Fibroblast of skin of right biceps (primary cell): Measurements from ENCODE around the gene CCR6.

Experiments
- DNase-seq: peaks from one replicate; pipeline ENCODE4 v3.0.0-alpha.2; 2013

The CCR6 gene

DNA sequence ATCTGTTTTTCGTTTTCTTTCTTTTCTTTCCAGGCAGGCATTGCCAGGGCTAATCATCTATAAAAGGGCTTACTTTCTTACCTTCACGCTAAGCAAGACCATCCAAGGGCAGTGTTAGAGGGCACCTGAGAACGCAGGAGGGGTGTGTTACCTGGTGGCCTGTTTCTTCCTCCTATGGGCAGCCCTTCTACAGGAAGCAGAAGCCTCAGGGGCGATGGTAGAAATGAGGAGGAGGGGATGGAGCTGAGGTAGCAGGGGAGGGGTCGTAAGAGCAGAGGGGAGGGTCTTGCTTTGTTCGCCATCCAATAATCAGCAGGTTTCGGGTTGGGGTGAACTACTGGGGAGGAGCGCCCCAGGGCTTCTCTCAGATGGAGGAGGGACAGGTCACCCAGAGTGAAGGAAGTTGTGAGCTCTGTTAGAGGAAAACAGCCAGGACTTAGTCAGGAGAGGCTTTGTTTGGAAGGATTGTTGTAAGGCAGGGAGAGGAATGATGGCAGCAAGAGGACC lies 1.5 kb upstream of the CCR6 start:
- DNase-seq = no peak

DNA sequence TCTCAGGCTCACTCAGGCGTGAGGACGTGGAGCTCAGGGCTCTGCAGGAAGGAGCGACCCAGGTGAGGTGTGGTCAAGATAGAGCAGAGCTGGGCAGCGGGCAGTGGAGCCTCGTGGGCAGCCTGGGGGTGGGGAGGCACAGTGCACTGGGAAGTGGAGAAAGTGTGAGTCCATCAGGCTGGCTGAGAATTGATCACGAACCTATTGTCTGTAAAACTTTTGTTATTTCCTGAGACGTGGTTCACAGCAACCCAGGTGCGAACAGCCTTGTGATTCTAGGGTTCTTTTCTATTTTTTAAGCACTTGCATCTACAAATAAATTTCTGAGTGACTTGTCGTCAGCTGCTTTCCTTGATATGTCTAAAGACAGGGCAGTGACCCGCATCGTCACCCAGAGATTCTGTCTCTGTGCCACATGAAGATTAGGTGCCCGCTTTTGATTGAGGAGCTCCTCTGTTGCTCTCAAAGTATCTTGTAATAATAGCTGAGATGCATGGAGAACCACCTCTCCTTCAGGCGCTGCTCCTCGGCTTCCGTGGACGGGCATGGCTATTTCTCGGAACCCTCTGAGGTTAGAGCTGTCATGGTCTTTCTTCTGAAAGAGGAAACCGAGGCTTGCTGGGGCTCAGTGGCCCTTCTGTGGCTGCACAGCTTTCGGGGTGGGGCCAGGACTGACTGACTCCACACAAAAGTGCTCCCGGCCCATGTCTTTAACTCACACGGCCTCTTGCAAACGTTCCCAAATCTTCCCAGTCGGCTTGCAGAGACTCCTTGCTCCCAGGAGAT lies 662 bp upstream of the CCR6 start:
- DNase-seq = no peak

DNA sequence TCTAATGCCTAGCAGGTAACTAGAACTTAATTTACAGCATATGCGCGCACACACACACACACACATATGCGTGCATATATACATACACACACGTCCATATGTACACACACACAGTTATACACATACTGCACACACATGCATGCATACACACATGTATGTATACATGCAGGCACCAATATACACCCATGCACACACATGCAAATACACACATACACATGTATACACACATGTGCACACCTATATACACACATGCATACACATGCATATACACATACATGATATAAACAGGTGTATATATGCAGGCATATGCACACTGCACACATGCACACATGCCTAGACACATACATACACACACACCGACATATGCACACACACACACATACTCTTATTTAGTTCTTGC lies 1.9 kb downstream of the CCR6 start:
- no peak for DNase-seq

DNA sequence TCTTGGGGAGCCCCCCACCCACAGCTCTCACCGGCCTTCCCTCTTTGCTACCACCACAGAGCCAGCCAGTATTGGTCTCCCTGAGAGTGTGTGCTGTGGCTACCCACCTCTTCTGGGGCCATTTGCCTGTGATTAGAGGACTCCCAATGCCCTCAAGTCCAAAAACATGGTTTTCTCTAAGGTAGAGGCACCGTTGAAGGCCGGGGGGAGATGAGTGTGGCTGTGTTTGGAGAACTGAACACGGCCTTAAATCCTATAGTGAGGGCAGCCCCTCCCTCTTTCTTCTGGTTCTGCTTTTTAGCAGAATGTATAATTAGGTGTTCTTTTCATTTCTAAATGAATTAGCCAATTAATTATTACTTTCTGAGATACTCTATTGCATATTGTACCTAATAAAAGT lies 2.5 kb downstream of the CCR6 start:
- no peak for DNase-seq

DNA sequence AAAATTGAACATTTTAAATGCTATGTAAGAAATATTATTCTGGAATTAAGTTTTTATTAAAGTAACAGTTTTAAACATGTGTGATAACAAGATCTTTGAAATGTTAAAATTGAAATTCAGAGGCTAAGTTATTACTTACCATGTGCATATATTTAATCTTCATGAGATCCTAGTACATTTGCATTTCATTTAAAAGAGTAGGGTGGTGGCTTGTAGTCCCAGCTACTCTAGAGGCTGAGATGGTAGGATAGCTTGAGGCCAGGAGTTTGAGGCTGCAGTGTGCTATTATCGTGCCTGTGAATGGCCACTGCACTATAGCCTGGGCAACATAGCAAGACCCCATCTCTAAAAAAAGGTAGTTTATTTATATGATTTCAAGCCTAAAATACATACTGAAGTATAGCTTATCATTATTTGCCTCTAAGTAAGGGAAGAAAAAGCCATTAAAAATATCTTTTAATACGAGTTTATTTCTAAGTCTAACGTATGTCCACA lies 3.0 kb downstream of the CCR6 start:
- no peak for DNase-seq

DNA sequence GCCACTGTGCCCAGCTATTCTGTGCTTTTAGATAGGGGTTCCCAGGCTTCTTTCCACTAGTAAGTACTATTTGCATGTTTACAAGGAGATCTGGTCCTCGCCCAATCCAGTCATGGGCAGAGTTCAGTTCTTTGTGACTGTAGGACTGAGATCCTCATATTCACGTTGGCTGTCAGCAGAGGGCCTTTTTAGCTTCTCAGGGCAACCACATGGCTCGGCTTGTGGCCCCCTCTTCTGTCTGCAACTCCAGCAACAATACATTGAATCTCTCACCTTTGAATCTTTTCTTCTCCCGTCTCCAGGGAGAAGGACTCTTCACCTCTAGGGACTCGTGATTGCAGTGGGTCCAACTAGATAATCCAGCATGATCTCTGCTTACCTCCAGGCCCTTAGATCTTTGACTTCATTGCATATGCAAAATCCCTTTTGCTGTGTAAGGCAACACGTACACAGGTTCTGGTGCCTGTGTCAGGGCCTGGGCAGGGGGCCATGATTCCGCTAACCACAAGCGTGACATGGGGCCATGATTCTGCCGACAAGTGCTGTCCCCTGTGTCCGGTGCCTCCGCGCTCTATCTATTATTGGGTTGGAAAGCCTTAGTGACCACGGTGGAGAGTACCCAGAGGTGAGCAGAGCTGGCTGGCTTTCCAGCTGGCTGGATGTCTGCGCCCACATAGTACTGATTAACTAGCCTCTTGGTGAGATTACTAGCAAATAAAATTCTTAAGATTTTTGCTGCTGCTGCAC lies 5.1 kb downstream of the CCR6 start:
- no peak for DNase-seq

DNA sequence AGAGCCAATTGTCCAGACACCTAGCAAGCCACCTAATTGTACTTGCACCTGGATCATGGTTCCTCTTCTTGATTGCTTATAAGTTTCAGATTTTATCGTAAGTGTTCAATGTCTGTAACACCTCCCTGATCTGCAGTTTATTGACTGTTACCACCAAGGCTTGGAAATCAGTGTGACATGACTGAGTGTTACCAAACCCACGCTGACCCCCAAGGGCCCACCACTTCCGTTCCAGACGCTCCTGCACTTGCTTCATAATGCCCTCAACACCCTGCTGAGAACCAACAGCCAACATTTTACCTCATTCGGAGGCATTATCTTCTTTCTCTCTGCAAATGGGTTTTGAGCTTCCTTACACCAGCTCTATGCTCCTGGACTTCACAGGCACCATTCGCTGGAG lies 6.3 kb downstream of the CCR6 start:
- no peak for DNase-seq

DNA sequence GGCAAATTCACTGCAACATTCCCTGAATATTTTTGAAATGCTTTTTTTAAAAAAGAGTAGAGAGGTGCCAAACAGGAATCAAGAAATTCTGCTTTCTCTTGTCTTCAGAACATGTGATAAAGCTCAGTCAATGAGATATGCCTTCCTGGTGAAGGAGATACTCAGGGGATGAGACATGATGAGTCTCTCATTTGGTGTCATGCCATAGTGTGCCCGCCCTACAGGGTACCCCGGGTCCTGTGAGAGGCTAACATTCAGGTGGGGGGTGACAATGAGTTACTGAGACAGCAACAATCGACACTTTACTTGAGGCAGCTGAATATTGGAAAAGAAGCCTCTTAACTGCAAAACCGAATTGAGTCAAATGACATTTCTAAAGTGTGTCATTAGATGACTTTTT lies 6.7 kb downstream of the CCR6 start:
- no peak for DNase-seq

DNA sequence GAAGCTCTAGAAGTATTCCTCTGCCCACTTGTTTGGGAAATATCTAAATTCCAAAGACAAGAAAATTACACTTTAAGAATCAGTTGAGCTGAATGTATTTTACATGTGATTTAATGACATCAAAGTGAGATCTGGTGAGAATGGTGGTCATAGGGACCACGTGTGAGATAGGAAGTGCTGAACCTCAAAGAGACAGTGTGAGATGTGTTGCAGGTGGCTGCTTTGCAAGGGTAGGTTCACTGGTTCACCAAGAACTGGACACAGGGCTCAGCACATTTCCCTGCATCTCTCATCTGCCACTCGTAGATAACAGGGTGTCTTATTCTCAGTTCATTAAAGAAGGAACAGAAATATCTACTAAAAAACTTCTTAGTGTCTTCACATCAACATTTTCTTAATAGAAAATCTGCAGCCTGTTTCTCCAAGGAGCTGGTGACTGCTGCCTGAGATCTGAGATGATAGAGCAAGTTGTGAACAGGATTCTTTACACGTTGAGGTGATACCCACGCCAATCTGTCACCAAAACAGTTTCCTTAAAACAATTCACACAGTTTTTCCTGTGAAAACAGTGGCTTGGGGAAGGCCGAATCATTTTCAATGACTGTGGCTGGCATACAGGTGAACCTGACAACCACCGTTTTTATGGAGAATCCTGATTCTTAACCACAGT lies 7.2 kb downstream of the CCR6 start:
- no peak for DNase-seq

DNA sequence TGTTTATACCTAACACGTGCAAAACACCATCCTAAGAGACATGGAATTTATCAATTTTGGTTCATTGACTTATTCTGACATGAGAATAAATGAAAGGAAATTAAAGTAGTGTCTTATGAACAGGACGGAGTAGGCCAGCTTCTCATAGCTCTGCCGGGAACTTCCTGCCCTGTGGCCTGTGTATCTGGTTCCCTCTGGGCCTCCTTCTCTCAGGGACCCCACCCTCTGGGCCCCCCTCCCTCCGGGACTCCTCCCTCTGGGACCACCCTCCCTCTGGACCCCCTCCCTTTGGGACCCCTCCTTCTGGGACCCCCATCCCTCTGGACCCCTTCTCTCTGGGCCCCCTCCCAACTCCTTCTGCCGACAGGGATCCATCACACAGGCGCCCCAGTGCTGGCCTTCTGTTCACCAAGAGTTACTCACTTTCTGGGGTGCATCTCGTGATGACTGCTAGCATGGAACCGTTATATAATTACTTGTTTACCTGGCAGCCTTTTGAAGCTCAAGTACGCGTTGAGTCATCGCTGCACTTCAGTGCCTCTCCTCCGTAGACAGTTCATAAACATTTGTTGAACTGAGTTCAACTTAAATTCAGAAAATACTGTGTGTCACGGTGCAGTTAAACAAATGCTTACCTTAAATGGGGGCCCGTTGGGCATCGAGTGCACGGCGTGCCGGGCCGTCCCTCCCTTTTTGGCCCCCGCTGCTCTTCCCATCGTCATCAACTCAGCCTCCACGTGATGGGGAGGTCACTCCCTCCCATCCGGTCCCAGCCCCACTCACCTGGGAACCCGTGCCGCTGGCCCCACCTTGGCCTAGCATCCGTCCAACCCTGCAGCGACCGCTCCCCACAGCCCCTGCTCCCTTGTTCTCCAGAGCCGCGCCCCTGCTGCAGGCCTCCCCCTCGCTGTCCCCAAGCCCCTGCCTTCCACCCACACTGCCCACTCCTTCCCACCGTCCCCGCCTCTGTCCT lies 8.1 kb downstream of the CCR6 start:
- no peak for DNase-seq

DNA sequence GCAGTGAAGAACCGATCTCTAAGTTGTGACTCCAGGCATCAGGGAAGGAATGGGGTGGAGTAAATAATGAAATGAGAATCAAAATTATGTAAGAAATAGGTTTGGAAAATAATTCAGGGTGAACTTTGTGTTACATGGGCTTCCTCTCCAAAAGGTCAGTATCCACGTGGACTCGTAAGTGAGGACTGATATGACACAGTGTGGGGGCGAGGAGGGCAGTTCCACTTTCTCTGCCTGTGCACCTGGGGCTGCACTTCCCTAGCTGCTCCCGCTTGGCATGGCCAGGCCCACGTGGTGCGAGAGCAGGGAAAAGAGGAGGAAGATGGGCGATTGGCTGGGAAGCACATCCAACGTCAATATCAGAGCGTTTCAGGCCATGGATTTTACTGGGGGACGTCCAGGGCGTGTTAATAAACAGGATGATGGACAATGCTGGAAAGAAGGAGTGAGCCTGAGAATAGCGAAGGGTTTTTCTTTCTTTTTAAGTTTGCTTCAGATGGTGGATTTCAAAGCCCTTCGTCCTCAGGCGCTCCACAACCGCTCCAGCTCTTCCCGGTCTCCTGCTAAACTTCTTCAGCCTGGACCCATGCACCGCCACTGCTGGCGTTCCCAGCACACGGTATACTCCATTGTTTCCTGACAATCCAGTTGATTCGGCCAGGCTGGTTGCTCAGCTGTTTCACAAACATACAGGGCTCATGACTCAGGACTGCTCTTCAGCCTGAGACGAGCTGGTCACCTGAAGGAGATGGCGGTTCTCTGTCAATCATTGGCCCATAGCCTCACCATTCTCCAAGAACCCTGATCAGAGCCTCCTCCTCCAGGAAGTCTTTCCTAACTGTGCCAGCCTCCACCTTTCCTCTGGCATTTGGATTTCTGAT lies 11.8 kb downstream of the CCR6 start:
- no peak for DNase-seq

DNA sequence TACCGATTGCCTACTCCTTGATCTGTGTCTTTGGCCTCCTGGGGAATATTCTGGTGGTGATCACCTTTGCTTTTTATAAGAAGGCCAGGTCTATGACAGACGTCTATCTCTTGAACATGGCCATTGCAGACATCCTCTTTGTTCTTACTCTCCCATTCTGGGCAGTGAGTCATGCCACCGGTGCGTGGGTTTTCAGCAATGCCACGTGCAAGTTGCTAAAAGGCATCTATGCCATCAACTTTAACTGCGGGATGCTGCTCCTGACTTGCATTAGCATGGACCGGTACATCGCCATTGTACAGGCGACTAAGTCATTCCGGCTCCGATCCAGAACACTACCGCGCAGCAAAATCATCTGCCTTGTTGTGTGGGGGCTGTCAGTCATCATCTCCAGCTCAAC lies 13.5 kb downstream of the CCR6 start:
- no peak for DNase-seq

DNA sequence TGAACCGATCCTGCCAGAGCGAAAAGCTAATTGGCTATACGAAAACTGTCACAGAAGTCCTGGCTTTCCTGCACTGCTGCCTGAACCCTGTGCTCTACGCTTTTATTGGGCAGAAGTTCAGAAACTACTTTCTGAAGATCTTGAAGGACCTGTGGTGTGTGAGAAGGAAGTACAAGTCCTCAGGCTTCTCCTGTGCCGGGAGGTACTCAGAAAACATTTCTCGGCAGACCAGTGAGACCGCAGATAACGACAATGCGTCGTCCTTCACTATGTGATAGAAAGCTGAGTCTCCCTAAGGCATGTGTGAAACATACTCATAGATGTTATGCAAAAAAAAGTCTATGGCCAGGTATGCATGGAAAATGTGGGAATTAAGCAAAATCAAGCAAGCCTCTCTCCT lies 14.2 kb downstream of the CCR6 start:
- no peak for DNase-seq

DNA sequence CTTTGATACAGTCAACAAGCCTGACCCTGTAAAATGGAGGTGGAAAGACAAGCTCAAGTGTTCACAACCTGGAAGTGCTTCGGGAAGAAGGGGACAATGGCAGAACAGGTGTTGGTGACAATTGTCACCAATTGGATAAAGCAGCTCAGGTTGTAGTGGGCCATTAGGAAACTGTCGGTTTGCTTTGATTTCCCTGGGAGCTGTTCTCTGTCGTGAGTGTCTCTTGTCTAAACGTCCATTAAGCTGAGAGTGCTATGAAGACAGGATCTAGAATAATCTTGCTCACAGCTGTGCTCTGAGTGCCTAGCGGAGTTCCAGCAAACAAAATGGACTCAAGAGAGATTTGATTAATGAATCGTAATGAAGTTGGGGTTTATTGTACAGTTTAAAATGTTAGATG lies 15.0 kb downstream of the CCR6 start:
- DNase-seq = no peak

DNA sequence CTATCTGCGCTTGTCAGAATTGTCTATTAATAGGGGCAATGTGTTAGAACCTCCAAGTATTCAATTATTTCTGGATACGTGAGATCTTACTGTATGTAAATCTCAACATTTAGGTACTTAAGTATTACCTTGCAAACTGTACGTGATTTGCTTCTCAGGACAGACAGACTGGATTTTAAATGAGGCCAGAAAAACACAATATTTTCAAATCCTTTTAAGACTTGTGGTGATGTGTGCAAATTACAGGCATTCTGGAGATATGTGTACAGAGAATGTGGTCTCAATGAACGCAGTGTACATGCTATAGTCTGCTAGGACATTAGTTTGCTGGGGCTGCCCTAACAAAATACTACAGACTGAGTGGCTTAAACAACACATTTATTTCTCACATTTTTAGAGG lies 16.9 kb downstream of the CCR6 start:
- no peak for DNase-seq

DNA sequence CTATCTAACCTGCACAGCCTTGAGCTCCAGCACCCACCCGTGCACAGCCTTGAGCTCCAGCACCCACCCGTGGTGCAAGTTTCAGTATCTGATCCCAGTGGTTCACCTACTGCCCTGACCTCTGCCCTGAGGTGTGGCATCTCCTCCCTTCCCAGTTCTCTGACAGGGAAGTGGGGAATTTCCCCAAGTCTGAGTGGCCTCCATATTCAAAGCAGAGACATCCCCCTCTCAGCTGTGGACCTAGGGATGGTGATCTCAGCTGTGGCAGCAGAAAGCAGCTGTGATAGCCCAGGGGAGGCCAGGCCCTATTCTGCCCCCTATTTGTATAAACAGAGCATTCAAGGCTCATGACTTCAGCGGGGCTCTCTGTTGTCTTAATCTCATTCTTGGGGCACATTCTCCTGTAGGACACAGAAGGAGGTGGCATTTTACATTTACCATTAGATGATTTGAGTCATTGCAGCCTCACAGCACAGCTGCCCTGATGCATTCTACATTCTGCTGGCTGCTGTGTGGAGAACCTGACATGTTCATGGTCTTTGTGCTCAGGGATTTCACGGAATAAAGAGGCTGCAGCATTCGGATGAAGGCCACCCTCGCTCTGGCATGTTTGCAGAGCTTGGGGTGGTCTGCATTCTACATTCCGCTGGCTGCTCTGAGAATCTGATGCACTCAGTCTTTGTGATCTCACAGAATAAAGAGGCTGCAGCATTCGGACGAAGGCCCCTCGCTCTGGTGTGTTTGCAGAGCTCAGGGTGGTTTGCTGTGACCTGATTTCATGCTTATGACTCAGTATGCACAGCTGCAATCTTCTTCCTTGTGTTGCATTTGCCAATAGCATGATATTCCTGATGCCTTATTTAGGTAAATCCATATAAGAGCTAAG lies 17.9 kb downstream of the CCR6 start:
- DNase-seq = no peak

DNA sequence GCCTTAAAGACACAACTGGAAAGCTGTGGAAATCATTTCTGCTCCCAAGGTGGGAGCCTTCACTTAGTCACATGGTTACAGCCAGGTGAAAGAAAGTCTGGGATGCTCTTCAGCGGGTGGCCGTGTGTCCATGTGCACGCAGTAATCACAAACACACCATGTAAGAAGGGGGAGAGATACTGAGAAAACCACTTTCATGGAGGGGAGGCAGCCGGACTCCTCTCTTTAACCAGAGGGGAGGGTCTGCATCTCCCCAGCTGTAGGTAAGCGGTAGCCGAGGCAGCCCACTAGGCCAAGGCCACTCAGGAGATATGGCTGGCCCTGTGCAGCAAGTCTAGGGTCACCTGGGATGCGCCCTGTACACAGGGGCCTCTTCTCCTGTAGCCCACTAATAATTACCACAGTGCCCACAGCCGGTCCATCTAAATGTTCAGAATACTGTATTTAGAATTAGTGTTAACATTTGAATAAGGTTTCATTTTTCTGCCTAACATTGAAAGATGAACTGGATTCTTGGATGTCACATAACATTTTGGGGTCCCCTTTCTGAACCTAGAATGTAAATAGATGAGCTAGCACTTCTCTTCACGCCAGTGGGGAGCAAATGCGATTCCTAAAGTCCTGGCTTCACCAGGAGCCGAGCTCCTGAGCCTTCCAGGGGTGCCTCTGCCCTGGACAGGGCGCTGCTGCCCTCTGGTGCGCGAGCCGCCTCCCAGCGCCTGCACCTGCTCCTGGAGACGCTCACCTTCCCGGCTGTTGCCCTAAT lies 19.0 kb downstream of the CCR6 start:
- DNase-seq = no peak

DNA sequence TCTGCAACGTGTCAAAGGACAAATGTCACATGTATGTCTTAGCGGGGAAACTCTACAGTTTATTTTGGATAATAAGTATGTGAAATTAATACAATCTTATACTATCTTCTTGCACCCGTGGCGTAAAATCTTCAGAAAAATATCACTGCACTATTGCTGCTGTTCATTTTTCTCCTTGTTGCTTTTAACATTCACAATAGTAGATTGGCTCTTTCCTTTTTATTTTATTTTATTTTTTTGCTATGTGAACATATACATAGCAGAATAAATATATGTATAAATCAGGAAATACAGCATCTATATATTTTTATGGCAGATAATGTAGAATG lies 19.5 kb downstream of the CCR6 start:
- no peak for DNase-seq

DNA sequence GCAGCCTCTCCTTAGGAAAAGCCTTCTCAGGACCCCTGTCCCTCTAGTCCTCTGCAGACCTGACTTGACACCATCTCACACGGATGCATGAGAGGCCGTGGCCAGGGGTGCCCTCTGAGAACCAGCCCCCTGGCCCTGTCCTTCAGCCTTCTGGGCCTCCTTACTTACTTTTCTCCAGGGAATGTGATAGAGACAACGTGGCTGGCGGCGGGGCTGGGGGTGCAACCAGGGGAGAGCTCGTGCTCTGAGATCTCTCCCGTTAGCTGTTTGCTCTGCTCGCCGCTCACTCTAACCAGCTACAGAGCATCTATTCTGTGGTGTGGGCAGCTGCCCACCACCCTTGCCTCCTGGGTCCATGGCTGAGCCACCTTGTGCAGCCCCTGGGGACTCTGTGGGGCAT lies 20.1 kb downstream of the CCR6 start:
- DNase-seq = no peak

DNA sequence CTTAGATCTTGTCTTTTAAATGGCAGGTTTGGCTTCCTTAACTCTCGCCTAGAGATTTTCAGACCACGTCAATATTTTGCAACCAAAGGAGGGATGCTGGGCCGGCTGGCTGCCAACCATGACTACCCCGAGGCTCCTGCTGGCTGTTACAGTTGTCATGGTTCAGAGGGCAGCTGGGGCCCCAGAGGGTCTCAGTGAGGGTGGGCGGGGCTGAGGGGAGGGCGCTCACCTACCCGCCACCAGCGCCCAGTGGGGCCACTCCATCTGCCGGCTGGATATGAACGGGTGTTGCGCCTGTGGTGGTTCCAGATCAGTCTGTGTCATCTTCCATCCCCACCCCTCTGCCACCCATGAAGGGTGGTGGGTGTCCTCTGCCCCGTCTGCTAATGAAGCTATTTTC lies 22.6 kb downstream of the CCR6 start:
- DNase-seq = no peak
